HCT116 (cell line): ENCODE measurements around the gene ZDHHC19. TPM values are rescaled to one million over a fixed set of nuclear protein-coding genes. Genes with fewer than 3 reads are reported as not detected.

Experiments used
- ATAC-seq: fragments of 200-7000 bp; cut with Tn5 transposase; 2 replicates; pipeline ENCODE4 v1.9.1; 2020; ENCODE audit warnings: mild to moderate bottlenecking, moderate library complexity
- BruUV-seq: library from RNA; stranded (reverse); fragments of 400-500 nt; replicated peaks from 2 replicates; lab custom pipeline; 2021; lab: Mats Ljungman, UMichigan
- CTCF ChIA-PET: fragments of 300-600 bp; sonication (Branson Sonifier 250); formaldehyde crosslinking; loops from one replicate; lab custom pipeline; 2021; ENCODE audit warnings: antibody characterized with exemption; lab: Charles Lee
- POLR2A ChIA-PET: fragments of 300-600, 350-600 bp; sonication (Branson Sonifier 250); formaldehyde crosslinking; loops from one replicate; lab custom pipeline; 2021; ENCODE audit warnings: antibody characterized with exemption; lab: Charles Lee
- RAD21 ChIA-PET, 2 experiments: fragments of 300-600 bp; sonication (Branson Sonifier 250); formaldehyde crosslinking; loops; one replicate each; lab custom pipeline; 2023; ENCODE audit warnings: low total read pairs in 2 of 2; ENCODE audit not compliant: uncharacterized antibody in 2 of 2, unreplicated experiment in 2 of 2, low non-redundant PET in 1 of 2; lab: Charles Lee
- DNase-seq: peaks from one replicate; pipeline ENCODE4 v3.0.0-alpha.2; 2010; ENCODE audit warnings: low read depth, low spot score
- H2AFZ ChIP-seq: fragments of 200-600 bp; shearing (Covaris generic), sonication (generic); 2 replicates; pipeline ENCODE4 v1.6.1; 2017; ENCODE audit warnings: low read depth, mixed run types, mixed read lengths, antibody characterized with exemption, low read length; ENCODE audit not compliant: poor library complexity, severe bottlenecking
- H3K27ac ChIP-seq: 2 replicates; pipeline ENCODE4 v1.5.1; 2012; ENCODE audit warnings: low read depth, low read length
- H3K27me3 ChIP-seq: fragments of 200-600 bp; sonication (generic); 2 replicates; pipeline ENCODE4 v1.6.1; 2016; ENCODE audit warnings: mixed run types, low read length, mixed read lengths; ENCODE audit not compliant: insufficient read depth
- H3K36me3 ChIP-seq, 2 experiments: fragments of 200-500 bp in 1 of 2; fragments of 200-600 bp in 1 of 2; sonication (Bioruptor generic) in 1 of 2; sonication (generic) in 1 of 2; 2 replicates each; pipeline versions ENCODE4 v1.5.1 to v1.6.1; 2014 to 2016; ENCODE audit warnings: low read length in 2 of 2, inconsistent platforms in 1 of 2, mixed read lengths in 1 of 2, mixed run types in 1 of 2; ENCODE audit not compliant: insufficient read depth in 2 of 2, control insufficient read depth in 1 of 2
- H3K4me1 ChIP-seq, 2 experiments: fragments of 200-600 bp in 1 of 2; sonication (generic) in 1 of 2; 2 replicates each; pipeline versions ENCODE4 v1.5.1 to v1.6.1; 2012 to 2017; ENCODE audit warnings: low read length in 2 of 2, inconsistent platforms in 1 of 2, mild to moderate bottlenecking in 1 of 2, mixed read lengths in 1 of 2, mixed run types in 1 of 2, moderate library complexity in 1 of 2; ENCODE audit not compliant: insufficient read depth in 2 of 2, control insufficient read depth in 1 of 2
- H3K4me2 ChIP-seq: fragments of 200-600 bp; sonication (generic); 2 replicates; pipeline ENCODE4 v1.6.1; 2017; ENCODE audit warnings: mixed run types, low read length, mixed read lengths
- H3K4me3 ChIP-seq, 2 experiments: fragments of 200-600 bp in 1 of 2; sonication (generic) in 1 of 2; replicated peaks in 1 of 2; 2 replicates each; pipeline ENCODE4 v1.5.1; 2011 to 2016; ENCODE audit warnings: low read length in 2 of 2, control low read depth in 1 of 2, low read depth in 1 of 2, mild to moderate bottlenecking in 1 of 2, mixed read lengths in 1 of 2, mixed run types in 1 of 2
- H3K79me2 ChIP-seq: fragments of 200-600 bp; sonication (generic); 2 replicates; pipeline ENCODE4 v1.6.1; 2017; ENCODE audit warnings: mild to moderate bottlenecking, mixed run types, low read length, moderate library complexity, mixed read lengths; ENCODE audit not compliant: insufficient read depth
- H3K9ac ChIP-seq: fragments of 200-600 bp; sonication (generic); 2 replicates; pipeline ENCODE4 v1.6.1; 2016; ENCODE audit warnings: low read length, mixed read lengths
- H3K9me2 ChIP-seq: fragments of 200-600 bp; sonication (generic), shearing (Covaris generic); 2 replicates; pipeline ENCODE4 v1.6.1; 2017; ENCODE audit warnings: mixed run types, mild to moderate bottlenecking, moderate library complexity; ENCODE audit not compliant: insufficient read depth
- H3K9me3 ChIP-seq, 2 experiments: fragments of 200-500 bp in 1 of 2; fragments of 200-600 bp in 1 of 2; sonication (Bioruptor generic) in 1 of 2; sonication (generic) in 1 of 2; 2 replicates each; pipeline ENCODE4 v1.6.1; 2014 to 2017; ENCODE audit warnings: low read length in 2 of 2, mixed read lengths in 2 of 2, inconsistent platforms in 1 of 2, low read depth in 1 of 2, mild to moderate bottlenecking in 1 of 2, mixed run types in 1 of 2, moderate library complexity in 1 of 2; ENCODE audit not compliant: control insufficient read depth in 1 of 2, insufficient read depth in 1 of 2
- H4K20me1 ChIP-seq: fragments of 200-600 bp; sonication (generic), shearing (Covaris generic); 2 replicates; pipeline ENCODE4 v1.6.1; 2017; ENCODE audit warnings: mixed run types, mild to moderate bottlenecking, moderate library complexity; ENCODE audit not compliant: insufficient read depth
- CBX3 ChIP-seq: IDR thresholded peaks from 2 replicates; pipeline ENCODE4 v1.6.1; 2012; ENCODE audit warnings: low read depth
- CTCF ChIP-seq, 3 experiments: fragments of 200-600 bp in 1 of 3; sonication (generic) in 1 of 3; IDR thresholded peaks in 2 of 3; conservative IDR thresholded peaks in 1 of 3; 2 replicates each; pipeline ENCODE4 v1.5.1; 2012 to 2017; ENCODE audit warnings: low read depth in 2 of 3, low read length in 2 of 3, antibody characterized with exemption in 1 of 3, borderline replicate concordance in 1 of 3, control low read depth in 1 of 3, mild to moderate bottlenecking in 1 of 3, mixed read lengths in 1 of 3, mixed run types in 1 of 3, moderate library complexity in 1 of 3; ENCODE audit not compliant: insufficient read depth in 1 of 3
- EGR1 ChIP-seq: IDR thresholded peaks from 2 replicates; pipeline ENCODE4 v1.6.1; 2012; ENCODE audit warnings: low read depth
- ELF1 ChIP-seq: IDR thresholded peaks from 2 replicates; pipeline ENCODE4 v1.6.1; 2012; ENCODE audit warnings: low read depth, borderline replicate concordance
- EZH2phosphoT487 ChIP-seq: fragments of 200-600 bp; IDR thresholded peaks from 2 replicates; pipeline ENCODE4 v1.6.1; 2018; ENCODE audit warnings: antibody characterized with exemption, borderline replicate concordance
- JUND ChIP-seq: IDR thresholded peaks from 2 replicates; pipeline ENCODE4 v1.6.1; 2012
- POLR2AphosphoS5 ChIP-seq: IDR thresholded peaks from 2 replicates; pipeline ENCODE4 v1.6.1; 2011; ENCODE audit warnings: mild to moderate bottlenecking, low read depth, low read length, moderate library complexity
- SIN3A ChIP-seq: IDR thresholded peaks from 2 replicates; pipeline ENCODE4 v1.6.1; 2012; ENCODE audit warnings: low read depth
- SP1 ChIP-seq: IDR thresholded peaks from 2 replicates; pipeline ENCODE4 v1.6.1; 2012; ENCODE audit warnings: low read depth
- SRF ChIP-seq: IDR thresholded peaks from 2 replicates; pipeline ENCODE4 v1.6.1; 2012; ENCODE audit warnings: low read depth
- TCF7L2 ChIP-seq: IDR thresholded peaks from 2 replicates; pipeline ENCODE4 v1.7.0; 2011; ENCODE audit warnings: borderline replicate concordance, inconsistent platforms; ENCODE audit not compliant: insufficient read depth, insufficient read length; ENCODE audit errors: extremely low read depth
- YY1 ChIP-seq: IDR thresholded peaks from 2 replicates; pipeline ENCODE4 v1.6.1; 2011; ENCODE audit warnings: low read length, low read depth, moderate library complexity, mild to moderate bottlenecking; ENCODE audit not compliant: insufficient replicate concordance; ENCODE audit errors: extremely low read depth
- ZBTB33 ChIP-seq: IDR thresholded peaks from 2 replicates; pipeline ENCODE4 v1.6.1; 2011; ENCODE audit warnings: mild to moderate bottlenecking, low read length, moderate library complexity; ENCODE audit not compliant: insufficient replicate concordance; ENCODE audit errors: extremely low read depth
- ZFX ChIP-seq: fragments of 450-650 bp; IDR thresholded peaks from 2 replicates; pipeline ENCODE4 v1.6.1; 2017
- ZNF274 ChIP-seq: fragments of 200-500 bp; sonication (Bioruptor generic); IDR thresholded peaks from 2 replicates; pipeline ENCODE4 v1.6.1; 2014; ENCODE audit warnings: mild to moderate bottlenecking, low read depth, low read length, inconsistent platforms
- intact Hi-C: fragments of 100-400 bp; cut with micrococcal nuclease; formaldehyde crosslinking; loops from 2 replicates; pipeline ENCODE4 v1.10.0; 2022
- total RNA-seq: library from RNA; stranded (reverse); gene quantifications from one replicate; pipeline ENCODE4 v1.2.1, GENCODE V29; 2021; ENCODE audit not compliant: unreplicated experiment
- TF ChIP-seq, protein P1 (sequence below): IDR thresholded peaks from 2 replicates; pipeline ENCODE4 v1.6.1; 2012
- TF ChIP-seq, protein P2 (sequence below): IDR thresholded peaks from 2 replicates; pipeline ENCODE4 v1.6.1; 2012; ENCODE audit warnings: low read depth
- TF ChIP-seq, protein P3 (sequence below): IDR thresholded peaks from 2 replicates; pipeline ENCODE4 v1.6.1; 2012

The ZDHHC19 gene
- total RNA-seq, 1 experiment from 2014 or later = not detected

DNA sequence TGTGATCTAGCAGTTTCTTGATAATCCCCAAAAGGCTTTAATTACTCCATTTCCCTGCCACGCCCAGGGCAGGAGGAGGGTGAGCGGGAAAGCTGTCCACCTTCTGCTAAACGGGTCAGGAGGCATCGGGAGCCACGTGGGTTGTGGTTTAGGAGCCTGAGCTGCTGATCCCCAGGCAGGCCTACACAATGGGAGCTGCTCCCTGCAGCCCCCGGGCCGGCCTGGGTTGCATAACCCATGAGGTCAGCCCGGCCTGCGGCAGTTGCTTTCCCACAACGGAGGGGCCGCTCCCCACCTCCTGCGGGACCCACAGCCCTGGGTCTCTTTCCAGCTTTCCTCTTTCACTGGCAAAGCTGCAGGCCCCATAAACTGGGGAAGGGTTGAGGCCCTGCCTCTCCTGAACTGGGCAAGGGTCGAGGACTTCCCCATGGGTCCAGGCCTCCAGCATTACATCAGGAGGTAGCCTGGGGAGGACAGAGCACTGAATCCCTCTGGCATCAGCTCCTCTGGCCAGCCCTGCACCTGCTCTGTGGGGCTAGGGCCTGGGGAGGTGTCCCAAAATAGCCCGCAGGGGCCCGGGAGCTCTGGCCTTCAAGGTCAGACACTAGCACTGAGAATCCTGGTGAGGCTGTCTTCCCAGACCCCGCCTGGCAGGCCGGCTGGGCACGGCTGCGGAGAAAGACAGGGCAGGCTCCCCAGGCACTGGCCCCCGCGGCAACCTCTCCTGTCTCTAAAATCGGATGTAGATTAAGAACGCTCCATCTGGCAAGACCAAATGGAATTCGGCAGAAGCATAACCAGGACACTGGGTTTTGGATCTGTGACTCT is 47.3 kb downstream of the ZDHHC19 start:
- H3K27me3 ChIP-seq = no peaks in the 10 kb centered on the region
- intact Hi-C loops = no loop called here
- H3K4me1 ChIP-seq = peaks cover 0 to 11% of the 10 kb centered on the region in 2 experiments; a peak in 3 of 4 replicates
- no TSS peak for BruUV-seq
- H3K36me3 ChIP-seq = no peaks in the 10 kb centered on the region
- DNase-seq (no peak), ATAC-seq (no peak)
- no peak overlapping the region for H3K4me3 ChIP-seq
- H4K20me1 ChIP-seq = no peaks in the 10 kb centered on the region
- H3K27ac ChIP-seq = no peak overlapping the region
- no peak overlapping the region for H3K4me2 ChIP-seq
- H3K9me3 ChIP-seq = no peaks in the 10 kb centered on the region
- no peaks in the 10 kb centered on the region for H3K9me2 ChIP-seq
- RAD21 ChIA-PET = no interaction called here
- CTCF ChIA-PET = no interaction called here
- no peak overlapping the region for H2AFZ ChIP-seq
- POLR2A ChIA-PET = no interaction called here
- H3K79me2 ChIP-seq = no peaks in the 10 kb centered on the region
- no peak for TF ChIP-seq JUND
- TF ChIP-seq, protein P1, sequence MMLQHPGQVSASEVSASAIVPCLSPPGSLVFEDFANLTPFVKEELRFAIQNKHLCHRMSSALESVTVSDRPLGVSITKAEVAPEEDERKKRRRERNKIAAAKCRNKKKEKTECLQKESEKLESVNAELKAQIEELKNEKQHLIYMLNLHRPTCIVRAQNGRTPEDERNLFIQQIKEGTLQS = no peak
- no peak for TF ChIP-seq ELF1
- no peak for TF ChIP-seq SP1
- TF ChIP-seq SIN3A = no peak
- TF ChIP-seq, protein P2, sequence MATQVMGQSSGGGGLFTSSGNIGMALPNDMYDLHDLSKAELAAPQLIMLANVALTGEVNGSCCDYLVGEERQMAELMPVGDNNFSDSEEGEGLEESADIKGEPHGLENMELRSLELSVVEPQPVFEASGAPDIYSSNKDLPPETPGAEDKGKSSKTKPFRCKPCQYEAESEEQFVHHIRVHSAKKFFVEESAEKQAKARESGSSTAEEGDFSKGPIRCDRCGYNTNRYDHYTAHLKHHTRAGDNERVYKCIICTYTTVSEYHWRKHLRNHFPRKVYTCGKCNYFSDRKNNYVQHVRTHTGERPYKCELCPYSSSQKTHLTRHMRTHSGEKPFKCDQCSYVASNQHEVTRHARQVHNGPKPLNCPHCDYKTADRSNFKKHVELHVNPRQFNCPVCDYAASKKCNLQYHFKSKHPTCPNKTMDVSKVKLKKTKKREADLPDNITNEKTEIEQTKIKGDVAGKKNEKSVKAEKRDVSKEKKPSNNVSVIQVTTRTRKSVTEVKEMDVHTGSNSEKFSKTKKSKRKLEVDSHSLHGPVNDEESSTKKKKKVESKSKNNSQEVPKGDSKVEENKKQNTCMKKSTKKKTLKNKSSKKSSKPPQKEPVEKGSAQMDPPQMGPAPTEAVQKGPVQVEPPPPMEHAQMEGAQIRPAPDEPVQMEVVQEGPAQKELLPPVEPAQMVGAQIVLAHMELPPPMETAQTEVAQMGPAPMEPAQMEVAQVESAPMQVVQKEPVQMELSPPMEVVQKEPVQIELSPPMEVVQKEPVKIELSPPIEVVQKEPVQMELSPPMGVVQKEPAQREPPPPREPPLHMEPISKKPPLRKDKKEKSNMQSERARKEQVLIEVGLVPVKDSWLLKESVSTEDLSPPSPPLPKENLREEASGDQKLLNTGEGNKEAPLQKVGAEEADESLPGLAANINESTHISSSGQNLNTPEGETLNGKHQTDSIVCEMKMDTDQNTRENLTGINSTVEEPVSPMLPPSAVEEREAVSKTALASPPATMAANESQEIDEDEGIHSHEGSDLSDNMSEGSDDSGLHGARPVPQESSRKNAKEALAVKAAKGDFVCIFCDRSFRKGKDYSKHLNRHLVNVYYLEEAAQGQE = no peak
- TF ChIP-seq ZBTB33 = no peak
- TF ChIP-seq SRF = no peak
- no peak for TF ChIP-seq EZH2phosphoT487
- TF ChIP-seq EGR1 = no peak
- TF ChIP-seq, protein P3, sequence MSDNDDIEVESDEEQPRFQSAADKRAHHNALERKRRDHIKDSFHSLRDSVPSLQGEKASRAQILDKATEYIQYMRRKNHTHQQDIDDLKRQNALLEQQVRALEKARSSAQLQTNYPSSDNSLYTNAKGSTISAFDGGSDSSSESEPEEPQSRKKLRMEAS = no peak
- no peak for TF ChIP-seq ZNF274
- TF ChIP-seq ZFX = no peak
- TF ChIP-seq TCF7L2 = no peak
- TF ChIP-seq CBX3 = no peak
- no peak for TF ChIP-seq POLR2AphosphoS5
- no peak for TF ChIP-seq CTCF (IDR thresholded peaks at IDR 0.05 in 2 of 3, conservative IDR thresholded peaks at IDR 0.05 in 1 of 3; ENCODE audit: borderline replicate concordance in 1 of 3, insufficient read depth in 1 of 3, low read depth in 2 of 3, low read length in 2 of 3)
- no peak for TF ChIP-seq YY1
- TF ChIP-seq, all 23 proteins: peak for 0
- no peak overlapping the region for H3K9ac ChIP-seq
